Hematopoietic multipotent progenitor cell treated with erythropoietin and hydrocortisone succinate and interleukin-3 and kit ligand, for 8 days (in vitro differentiated cells): Measurements from ENCODE around the gene SBF2.
"Not testable (repeated sequence)": the region's sequence is repeated elsewhere in the genome, so short reads cannot be mapped to it uniquely, and the experiment has no call there.

Experiments used
- DNase-seq: peaks from one replicate; pipeline ENCODE4 v3.0.0-alpha.2; 2015

The SBF2 gene

GRCh38 chr11:10298342-10298741, 4.3 kb upstream of the SBF2 start:
- DNase-seq = peak; percentile 28

GRCh38 chr11:10295064-10295901, 1.3 kb upstream of the SBF2 start:
- DNase-seq = no peak

- DNase-seq = no peak
Observed at GRCh38 chr11:10294290-10294953, 403 bp upstream of the SBF2 start.

GRCh38 chr11:10291801-10292638, 2.0 kb downstream of the SBF2 start:
- DNase-seq = no peak

GRCh38 chr11:10289765-10290380, 4.1 kb downstream of the SBF2 start:
- no peak for DNase-seq

GRCh38 chr11:10288881-10289764, 4.9 kb downstream of the SBF2 start:
- DNase-seq = no peak

GRCh38 chr11:10287766-10288715, 6.0 kb downstream of the SBF2 start:
- DNase-seq = no peak

- DNase-seq = no peak
Observed at GRCh38 chr11:10287140-10287539, 6.9 kb downstream of the SBF2 start.

GRCh38 chr11:10285148-10285802, 8.7 kb downstream of the SBF2 start:
- DNase-seq = no peak

- no peak for DNase-seq
Observed at GRCh38 chr11:10283991-10284390, 10.0 kb downstream of the SBF2 start.

GRCh38 chr11:10282117-10282516, 11.9 kb downstream of the SBF2 start:
- DNase-seq = no peak

GRCh38 chr11:10275714-10276113, 18.3 kb downstream of the SBF2 start:
- no peak for DNase-seq

GRCh38 chr11:10274726-10275125, 19.3 kb downstream of the SBF2 start:
- no peak for DNase-seq

GRCh38 chr11:10273738-10274137, 20.3 kb downstream of the SBF2 start:
- DNase-seq = no peak

GRCh38 chr11:10272132-10272531, 21.9 kb downstream of the SBF2 start:
- no peak for DNase-seq

- no peak for DNase-seq
Observed at GRCh38 chr11:10268746-10269488, 25.1 kb downstream of the SBF2 start.

- DNase-seq = no peak
Observed at GRCh38 chr11:10267821-10268220, 26.2 kb downstream of the SBF2 start.

- DNase-seq = no peak
Observed at GRCh38 chr11:10265936-10266335, 28.1 kb downstream of the SBF2 start.

GRCh38 chr11:10264716-10265115, 29.3 kb downstream of the SBF2 start:
- not testable (repeated sequence) for DNase-seq
